ENCODE results near the gene MPO. TPM values are rescaled to one million over a fixed set of nuclear protein-coding genes. Genes with fewer than 3 reads are reported as not detected.

Gene MPO
- total and polyA plus RNA-seq, 4 donors: 0.18 to 0.63 (median 0.32) TPM

DNA sequence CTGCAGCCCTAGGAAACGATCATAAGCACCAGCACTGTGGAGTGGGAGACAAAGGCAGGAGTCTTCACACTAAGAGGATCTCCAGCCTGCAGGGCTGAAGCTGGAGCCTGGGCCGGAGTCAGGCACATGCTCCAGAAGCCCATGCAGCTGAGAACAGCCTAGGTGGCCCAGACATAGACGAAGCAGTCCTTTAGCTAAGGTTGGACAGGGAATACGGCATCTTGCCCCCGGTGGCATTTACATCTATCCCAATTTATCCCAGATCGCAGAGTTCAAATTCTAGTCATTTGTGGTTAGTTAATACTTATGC is 33.9 kb upstream of the MPO start:
- ATAC-seq (ENCODE audit: low FRiP score) (no peak), DNase-seq (peak in 1 of 2 donors; percentile 22)
- no peaks in the 10 kb centered on the region for H3K36me3 ChIP-seq (ENCODE audit: control insufficient read depth in 1 of 2, insufficient read depth in 2 of 2, low read length in 1 of 2)

DNA sequence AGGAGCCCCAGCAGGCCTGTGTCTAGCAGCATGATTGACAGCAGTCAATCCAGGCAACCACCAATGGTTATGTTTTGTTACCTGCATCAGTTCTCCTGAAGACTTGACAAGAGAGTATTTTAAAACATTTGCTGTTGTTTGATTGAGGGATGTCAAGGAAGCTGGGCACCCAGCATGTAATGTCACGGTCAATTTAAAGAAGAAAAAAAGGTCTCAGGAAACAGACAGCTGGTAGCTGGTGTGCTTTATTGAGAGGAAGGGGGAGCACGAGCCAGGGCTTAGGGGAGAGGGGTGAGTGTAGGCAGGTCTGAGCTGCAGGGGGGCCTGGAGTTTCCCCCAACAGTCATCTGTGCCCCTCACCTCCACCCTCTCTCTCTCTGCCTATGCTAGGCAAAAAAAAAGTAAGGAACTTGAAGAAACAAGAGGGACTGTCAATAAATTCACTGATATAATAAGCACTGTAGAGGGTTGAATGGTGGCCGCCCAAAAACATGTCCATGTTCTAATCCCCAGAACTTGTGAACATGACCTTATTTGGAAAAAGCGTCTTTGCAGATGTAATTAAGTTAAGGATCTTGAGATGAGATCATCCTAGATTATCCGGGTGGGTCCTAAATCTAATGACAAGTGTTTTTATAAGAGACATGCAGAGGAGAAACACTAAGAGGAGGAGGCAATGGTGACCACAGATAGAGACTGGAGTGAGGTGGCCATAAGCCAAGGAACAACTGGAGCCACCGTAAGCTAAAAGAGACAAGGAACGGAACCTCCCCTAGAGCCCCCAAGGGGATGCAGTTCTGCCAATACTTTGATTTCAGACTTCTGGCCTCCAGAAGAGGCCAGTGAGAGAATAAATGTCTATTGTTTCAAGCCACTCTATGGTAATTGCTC is 33.3 kb upstream of the MPO start:
- Histone ChIP-seq H3K27me3 (ENCODE audit: control insufficient read depth in 1 of 2, insufficient read depth in 2 of 2, low read length in 1 of 2) (no peaks in the 10 kb centered on the region), H3K4me1 (ENCODE audit: control insufficient read depth in 1 of 2, insufficient read depth in 2 of 2, low read length in 2 of 2) (no peaks in the 10 kb centered on the region), H3K9me3 (ENCODE audit: control insufficient read depth, low read length) (no peaks in the 10 kb centered on the region), H3K36me3 (ENCODE audit: control insufficient read depth in 1 of 2, insufficient read depth in 2 of 2, low read length in 1 of 2) (no peaks in the 10 kb centered on the region), H3K4me3 (ENCODE audit: low read length in 2 of 2) (no peak overlapping the region), H3K27ac (ENCODE audit: low read depth in 1 of 2, low read length in 2 of 2) (no peak overlapping the region)
- DNase-seq (no peak), ATAC-seq (ENCODE audit: low FRiP score) (no peak)
- intact Hi-C loops (cut with DNase I): no loop called here
- WGBS, 2 donors: 66 to 81% methylated on average over 7 of the region's 7 CpGs

More for the DNA sequence above, 33.9 kb upstream of the MPO start:
- Histone ChIP-seq H3K4me1 (ENCODE audit: control insufficient read depth in 1 of 2, insufficient read depth in 2 of 2, low read length in 2 of 2) (no peaks in the 10 kb centered on the region), H3K4me3 (ENCODE audit: low read length in 2 of 2) (no peak overlapping the region), H3K9me3 (ENCODE audit: control insufficient read depth, low read length) (no peaks in the 10 kb centered on the region), H3K27me3 (ENCODE audit: control insufficient read depth in 1 of 2, insufficient read depth in 2 of 2, low read length in 1 of 2) (no peaks in the 10 kb centered on the region), H3K27ac (ENCODE audit: low read depth in 1 of 2, low read length in 2 of 2) (no peak overlapping the region)
- intact Hi-C loops (cut with DNase I): no loop called here
- 89 to 92% methylated on average over 6 of the region's 6 CpGs for WGBS, 2 donors

DNA sequence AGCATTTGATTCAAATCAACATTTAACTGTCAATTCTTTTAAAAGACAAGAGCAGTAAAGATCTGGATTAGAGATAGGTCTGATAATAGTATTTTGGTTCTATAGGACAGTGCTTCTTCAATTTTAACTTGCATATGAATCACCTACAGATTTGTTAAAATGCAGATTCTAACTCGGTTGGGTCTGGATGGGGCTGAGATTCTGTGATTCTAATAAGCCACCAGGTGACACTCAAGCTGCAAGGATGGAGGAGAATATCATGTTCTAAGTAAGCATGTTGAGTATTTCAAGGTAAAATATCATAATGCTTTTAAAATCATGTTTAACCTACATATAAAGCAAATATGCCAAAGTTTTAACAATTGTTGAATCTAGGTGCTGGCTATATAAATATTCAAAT is 32.1 kb upstream of the MPO start:
- WGBS, 2 donors: 47 to 49% methylated on average over 1 of the region's 1 CpG
- Histone ChIP-seq H3K27me3 (ENCODE audit: control insufficient read depth in 1 of 2, insufficient read depth in 2 of 2, low read length in 1 of 2) (no peaks in the 10 kb centered on the region), H3K4me3 (ENCODE audit: low read length in 2 of 2) (no peak overlapping the region), H3K9me3 (ENCODE audit: control insufficient read depth, low read length) (no peaks in the 10 kb centered on the region), H3K4me1 (ENCODE audit: control insufficient read depth in 1 of 2, insufficient read depth in 2 of 2, low read length in 2 of 2) (no peaks in the 10 kb centered on the region), H3K36me3 (ENCODE audit: control insufficient read depth in 1 of 2, insufficient read depth in 2 of 2, low read length in 1 of 2) (no peaks in the 10 kb centered on the region), H3K27ac (ENCODE audit: low read depth in 1 of 2, low read length in 2 of 2) (no peak overlapping the region)
- DNase-seq: no peak
- intact Hi-C loops (cut with DNase I): no loop called here
- no peak for ATAC-seq (ENCODE audit: low FRiP score)

DNA sequence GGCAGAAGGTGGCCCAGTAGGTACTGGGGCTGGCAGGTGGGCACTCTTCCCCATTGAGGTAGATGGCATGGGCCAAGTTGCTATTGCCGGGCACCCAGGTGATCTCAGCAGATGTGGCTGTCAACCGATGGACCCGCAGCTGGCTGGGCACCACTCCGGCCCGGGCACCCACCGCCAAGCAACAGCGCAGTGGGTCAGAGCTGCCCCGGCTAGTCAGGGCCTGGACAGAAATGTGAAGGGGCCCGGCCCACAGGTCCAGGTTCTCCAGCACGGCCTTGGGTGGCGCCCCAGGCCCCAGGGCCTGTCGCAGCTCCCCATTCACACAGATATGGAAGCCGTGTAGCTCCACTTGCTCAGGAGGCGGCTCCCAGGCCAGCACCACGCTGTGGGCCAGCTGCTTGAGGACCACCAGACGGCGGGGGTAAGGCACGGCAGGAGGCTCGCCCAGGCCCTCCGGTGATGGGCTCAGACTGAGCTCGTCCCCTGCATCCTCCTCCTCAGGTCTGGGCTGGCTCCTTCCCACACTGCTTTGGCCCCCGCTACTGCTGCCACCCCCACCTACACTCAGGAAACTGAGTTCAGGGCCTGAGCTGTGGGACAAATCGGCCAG is 31.4 kb upstream of the MPO start:
- H3K27me3 ChIP-seq (ENCODE audit: control insufficient read depth in 1 of 2, insufficient read depth in 2 of 2, low read length in 1 of 2): no peaks in the 10 kb centered on the region
- 87 to 88% methylated on average over 23 of the region's 23 CpGs for WGBS, 2 donors
- H3K27ac ChIP-seq (ENCODE audit: low read depth in 1 of 2, low read length in 2 of 2): no peak overlapping the region
- no peak for ATAC-seq (ENCODE audit: low FRiP score)
- H3K4me1 ChIP-seq (ENCODE audit: control insufficient read depth in 1 of 2, insufficient read depth in 2 of 2, low read length in 2 of 2): no peaks in the 10 kb centered on the region
- intact Hi-C loops (cut with DNase I): no loop called here
- no peak overlapping the region for H3K4me3 ChIP-seq (ENCODE audit: low read length in 2 of 2)
- no peaks in the 10 kb centered on the region for H3K36me3 ChIP-seq (ENCODE audit: control insufficient read depth in 1 of 2, insufficient read depth in 2 of 2, low read length in 1 of 2)
- H3K9me3 ChIP-seq (ENCODE audit: control insufficient read depth, low read length): no peaks in the 10 kb centered on the region
- no peak for DNase-seq

DNA sequence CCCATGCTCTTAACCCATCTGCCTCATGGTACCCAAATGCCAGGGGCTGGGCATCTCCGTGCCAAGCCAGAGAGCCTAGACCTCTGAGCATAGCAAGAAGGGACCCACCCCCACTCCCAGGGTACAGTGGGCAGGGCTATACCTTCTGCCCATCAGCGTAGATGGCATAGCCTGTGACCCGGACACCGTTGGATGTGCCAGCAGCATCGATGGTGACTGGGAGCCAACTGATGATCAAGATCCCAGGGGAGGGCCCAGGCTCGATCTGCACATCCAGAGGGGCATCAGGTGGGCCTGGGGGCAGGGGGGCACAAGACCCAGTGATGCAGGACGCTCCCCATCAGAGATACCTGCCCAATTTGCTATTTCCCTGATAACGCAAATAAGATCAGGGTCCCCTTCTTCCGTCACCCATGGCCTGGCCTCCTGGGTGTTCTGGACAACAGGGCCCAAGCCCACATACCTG is 30.7 kb upstream of the MPO start:
- no peak overlapping the region for H3K27ac ChIP-seq (ENCODE audit: low read depth in 1 of 2, low read length in 2 of 2)
- no peaks in the 10 kb centered on the region for H3K4me1 ChIP-seq (ENCODE audit: control insufficient read depth in 1 of 2, insufficient read depth in 2 of 2, low read length in 2 of 2)
- WGBS, 2 donors: 93 to 94% methylated on average over 9 of the region's 9 CpGs
- no peak overlapping the region for H3K4me3 ChIP-seq (ENCODE audit: low read length in 2 of 2)
- DNase-seq (no peak), ATAC-seq (ENCODE audit: low FRiP score) (no peak)
- intact Hi-C loops (cut with DNase I): no loop called here
- H3K27me3 ChIP-seq (ENCODE audit: control insufficient read depth in 1 of 2, insufficient read depth in 2 of 2, low read length in 1 of 2): no peaks in the 10 kb centered on the region
- H3K36me3 ChIP-seq (ENCODE audit: control insufficient read depth in 1 of 2, insufficient read depth in 2 of 2, low read length in 1 of 2): no peaks in the 10 kb centered on the region
- no peaks in the 10 kb centered on the region for H3K9me3 ChIP-seq (ENCODE audit: control insufficient read depth, low read length)

DNA sequence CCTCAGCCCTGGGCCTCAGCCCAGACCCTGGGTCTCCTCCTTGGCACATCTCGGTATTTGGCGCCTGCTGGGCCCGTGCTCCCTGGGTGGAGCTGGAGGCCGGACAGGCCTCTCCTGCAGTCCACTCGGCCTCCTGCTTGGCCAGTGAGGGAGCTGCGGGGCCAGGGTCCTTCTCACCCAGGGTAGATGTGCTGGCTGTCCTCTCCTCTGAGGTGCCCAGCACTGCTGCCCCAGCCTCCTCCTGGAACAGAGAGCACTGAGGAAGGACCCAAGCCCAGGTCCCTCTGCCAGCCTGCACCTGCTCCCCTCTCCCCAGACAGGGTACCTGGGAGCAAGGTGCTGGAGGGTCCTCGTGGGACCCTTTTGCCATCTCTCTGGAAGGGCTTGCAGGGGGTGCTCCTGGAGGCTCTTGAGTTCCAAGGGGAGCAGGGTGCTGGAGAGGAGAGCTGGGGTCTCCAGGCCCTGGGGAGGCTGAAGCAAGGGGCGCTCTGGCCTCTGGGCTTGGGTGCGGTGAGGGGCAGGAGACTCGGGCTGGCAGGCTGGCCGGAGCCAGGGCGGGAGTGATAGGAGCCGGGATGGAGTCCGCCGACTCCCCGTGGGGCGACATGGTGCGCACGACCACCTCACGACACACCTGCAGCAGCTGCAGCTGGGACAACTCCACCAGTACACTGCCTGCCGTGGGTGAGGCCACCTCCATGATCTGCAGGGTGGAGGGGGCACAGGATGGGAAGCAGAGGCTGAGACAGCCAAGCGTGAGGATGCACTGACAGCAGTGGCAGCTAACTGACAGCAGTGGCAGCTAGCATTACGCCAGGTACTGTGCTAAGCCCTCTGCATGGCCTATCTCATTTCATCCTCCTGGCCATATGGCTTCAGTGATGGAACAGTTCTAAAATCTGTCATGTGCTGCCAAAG is 30.0 kb upstream of the MPO start:
- DNase-seq: peak in 1 of 2 donors; percentile 74
- no peaks in the 10 kb centered on the region for H3K4me1 ChIP-seq (ENCODE audit: control insufficient read depth in 1 of 2, insufficient read depth in 2 of 2, low read length in 2 of 2)

DNA sequence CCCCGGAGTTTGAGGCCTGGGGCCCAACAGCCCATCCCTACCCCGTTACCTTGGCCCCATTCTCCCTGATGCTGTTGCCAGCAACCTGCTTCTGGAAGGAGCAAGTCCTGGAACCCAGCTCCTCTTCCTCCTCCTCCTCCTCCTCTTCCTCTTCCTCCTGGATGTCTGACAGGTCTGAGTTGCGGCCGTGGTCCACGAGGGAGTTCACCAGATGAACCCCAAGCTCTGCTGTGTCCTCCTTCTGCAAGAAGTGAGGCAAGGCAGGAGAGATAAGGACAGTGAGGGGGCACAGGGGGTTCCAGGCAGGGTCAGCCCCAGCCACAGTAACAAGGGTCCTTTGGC is 29.2 kb upstream of the MPO start:
- no peak overlapping the region for H3K4me3 ChIP-seq (ENCODE audit: low read length in 2 of 2)
- H3K4me1 ChIP-seq (ENCODE audit: control insufficient read depth in 1 of 2, insufficient read depth in 2 of 2, low read length in 2 of 2): no peaks in the 10 kb centered on the region
- no peak overlapping the region for H3K27ac ChIP-seq (ENCODE audit: low read depth in 1 of 2, low read length in 2 of 2)
- DNase-seq: no peak
- WGBS, 2 donors: 84 to 94% methylated on average over 5 of the region's 5 CpGs
- intact Hi-C loops (cut with DNase I): no loop called here
- H3K27me3 ChIP-seq (ENCODE audit: control insufficient read depth in 1 of 2, insufficient read depth in 2 of 2, low read length in 1 of 2): no peaks in the 10 kb centered on the region
- no peak for ATAC-seq (ENCODE audit: low FRiP score)
- H3K36me3 ChIP-seq (ENCODE audit: control insufficient read depth in 1 of 2, insufficient read depth in 2 of 2, low read length in 1 of 2): no peaks in the 10 kb centered on the region
- H3K9me3 ChIP-seq (ENCODE audit: control insufficient read depth, low read length): no peaks in the 10 kb centered on the region

More for the DNA sequence above, 30.0 kb upstream of the MPO start:
- H3K4me3 ChIP-seq (ENCODE audit: low read length in 2 of 2): no peak overlapping the region
- H3K36me3 ChIP-seq (ENCODE audit: control insufficient read depth in 1 of 2, insufficient read depth in 2 of 2, low read length in 1 of 2): no peaks in the 10 kb centered on the region
- 88 to 90% methylated on average over 23 of the region's 23 CpGs for WGBS, 2 donors
- no peak overlapping the region for H3K27ac ChIP-seq (ENCODE audit: low read depth in 1 of 2, low read length in 2 of 2)
- ATAC-seq (ENCODE audit: low FRiP score): no peak
- H3K9me3 ChIP-seq (ENCODE audit: control insufficient read depth, low read length): no peaks in the 10 kb centered on the region
- no peaks in the 10 kb centered on the region for H3K27me3 ChIP-seq (ENCODE audit: control insufficient read depth in 1 of 2, insufficient read depth in 2 of 2, low read length in 1 of 2)
- intact Hi-C loops (cut with DNase I): no loop called here

DNA sequence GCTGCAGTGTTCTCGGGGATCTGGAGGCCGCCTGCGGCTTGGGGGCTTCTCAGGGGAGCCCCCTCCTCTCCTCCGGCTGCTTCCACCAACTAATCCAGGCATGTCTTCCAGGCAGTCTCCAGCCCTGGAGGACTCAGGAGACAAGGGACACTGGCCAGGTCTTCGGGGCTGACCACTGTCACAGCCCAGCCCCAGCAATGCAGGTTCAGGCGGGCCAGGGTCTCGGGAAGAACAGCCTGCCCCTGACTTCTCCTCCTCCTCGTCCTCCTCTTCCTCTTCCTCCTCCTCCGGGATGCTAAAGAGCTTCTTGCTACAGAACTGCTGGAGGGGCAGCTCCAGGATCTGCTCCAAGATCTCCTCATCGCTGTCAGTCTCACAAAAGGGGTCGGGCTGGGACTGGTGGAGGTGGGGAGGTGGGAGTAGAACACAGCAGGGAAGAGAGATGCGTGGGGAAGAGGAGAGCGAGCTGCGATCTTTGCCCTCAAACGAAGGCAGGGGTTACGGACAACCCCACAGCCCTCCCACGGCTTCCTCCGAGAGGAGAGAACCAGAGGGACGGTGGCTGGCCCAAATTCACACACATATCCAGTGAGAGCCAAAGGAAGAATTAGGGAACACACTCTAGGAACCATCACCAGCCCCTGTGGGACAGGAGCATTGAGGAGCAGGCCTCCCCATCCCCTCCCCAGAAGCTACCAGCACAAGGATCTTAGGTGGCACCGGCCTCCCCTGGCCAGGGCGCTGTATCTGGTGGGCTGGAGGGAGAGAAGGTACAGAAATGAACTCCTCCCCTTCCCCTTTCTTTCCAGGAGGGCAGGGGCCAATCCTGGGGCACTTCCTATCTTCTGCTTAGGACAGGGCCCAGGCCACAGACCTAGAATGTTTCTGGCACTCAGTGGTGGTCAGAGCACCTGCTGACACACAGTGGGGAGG is 28.5 kb upstream of the MPO start:
- ATAC-seq (ENCODE audit: low FRiP score) (no peak), DNase-seq (no peak)
- 85 to 86% methylated on average over 21 of the region's 21 CpGs for WGBS, 2 donors
- Histone ChIP-seq H3K4me1 (ENCODE audit: control insufficient read depth in 1 of 2, insufficient read depth in 2 of 2, low read length in 2 of 2) (no peaks in the 10 kb centered on the region), H3K4me3 (ENCODE audit: low read length in 2 of 2) (no peak overlapping the region), H3K27ac (ENCODE audit: low read depth in 1 of 2, low read length in 2 of 2) (no peak overlapping the region), H3K36me3 (ENCODE audit: control insufficient read depth in 1 of 2, insufficient read depth in 2 of 2, low read length in 1 of 2) (no peaks in the 10 kb centered on the region), H3K27me3 (ENCODE audit: control insufficient read depth in 1 of 2, insufficient read depth in 2 of 2, low read length in 1 of 2) (no peaks in the 10 kb centered on the region), H3K9me3 (ENCODE audit: control insufficient read depth, low read length) (no peaks in the 10 kb centered on the region)
- intact Hi-C loops (cut with DNase I): no loop called here
